Fibroblast of lung (primary cell): ENCODE measurements around the gene WDR31. TPM values are rescaled to one million over a fixed set of nuclear protein-coding genes. Genes with fewer than 3 reads are reported as not detected.
A peak's percentile ranks its signal among the peaks of the same experiment; 100 is the strongest.

Source experiments
- DNase-seq, 2 donors: peaks; one replicate each; pipeline versions ENCODE4 v3.0.0 to v3.0.0-alpha.2; 2010; ENCODE audit warnings: low read depth in 2 of 2
- H2AFZ ChIP-seq: 2 replicates; pipeline ENCODE4 v1.5.1; 2012; ENCODE audit warnings: low read length, control low read depth, inconsistent platforms
- H3K27ac ChIP-seq: 2 replicates; pipeline ENCODE4 v1.5.1; 2011; ENCODE audit warnings: low read length, control low read depth; ENCODE audit not compliant: insufficient read depth
- H3K27me3 ChIP-seq: 2 replicates; pipeline ENCODE4 v1.5.1; 2011; ENCODE audit warnings: mild to moderate bottlenecking, low read length; ENCODE audit not compliant: control insufficient read depth, insufficient read depth
- H3K36me3 ChIP-seq: 2 replicates; pipeline ENCODE4 v1.5.1; 2011; ENCODE audit warnings: low read length; ENCODE audit not compliant: control insufficient read depth, insufficient read depth
- H3K4me1 ChIP-seq: 2 replicates; pipeline ENCODE4 v1.5.1; 2011; ENCODE audit warnings: low read length; ENCODE audit not compliant: control insufficient read depth, insufficient read depth; ENCODE audit errors: extremely low read depth
- H3K4me2 ChIP-seq: 2 replicates; pipeline ENCODE4 v1.5.1; 2011; ENCODE audit warnings: low read length, control low read depth; ENCODE audit not compliant: insufficient read depth; ENCODE audit errors: extremely low read depth
- H3K4me3 ChIP-seq, 4 experiments: fragments of 200-600 bp in 1 of 4; sonication (generic) in 1 of 4; replicated peaks in 1 of 4; 2 replicates each; pipeline ENCODE4 v1.5.1; 2011 to 2016; ENCODE audit warnings: low read length in 4 of 4, low read depth in 3 of 4, mild to moderate bottlenecking in 3 of 4, control low read depth in 2 of 4, inconsistent platforms in 1 of 4, mixed read lengths in 1 of 4; ENCODE audit not compliant: insufficient read depth in 1 of 4; ENCODE audit errors: control extremely low read depth in 1 of 4
- H3K79me2 ChIP-seq: 2 replicates; pipeline ENCODE4 v1.5.1; 2012; ENCODE audit warnings: mild to moderate bottlenecking, low read length, inconsistent platforms; ENCODE audit not compliant: control insufficient read depth, insufficient read depth
- H3K9ac ChIP-seq: 2 replicates; pipeline ENCODE4 v1.5.1; 2011; ENCODE audit warnings: mild to moderate bottlenecking, low read length, control low read depth; ENCODE audit not compliant: insufficient read depth
- H3K9me3 ChIP-seq: 2 replicates; pipeline ENCODE4 v1.5.1; 2012; ENCODE audit warnings: low read depth, low read length; ENCODE audit not compliant: control insufficient read depth, insufficient read depth
- H4K20me1 ChIP-seq: 2 replicates; pipeline ENCODE4 v1.5.1; 2011; ENCODE audit warnings: low read length; ENCODE audit not compliant: control insufficient read depth, insufficient read depth; ENCODE audit errors: extremely low read depth
- EZH2 ChIP-seq: IDR thresholded peaks from 2 replicates; pipeline ENCODE4 v1.5.1; 2012; ENCODE audit warnings: low read length, control low read depth, mild to moderate bottlenecking; ENCODE audit errors: missing control alignments
- polyA plus RNA-seq, 2 donors: library from polyadenylated mRNA; depleted of rRNA in 1 of 2; stranded (reverse) in 1 of 2; unstranded in 1 of 2; fragments of >200 nt; gene quantifications; 2 replicates each; pipeline ENCODE4 v1.2.1, GENCODE V29; 2011 to 2012; ENCODE audit warnings: missing spikeins in 1 of 2
- total RNA-seq: library from RNA; depleted of rRNA; stranded (reverse); fragments of >200 nt; gene quantifications from 2 replicates; pipeline ENCODE4 v1.2.1, GENCODE V29; 2014
- TF ChIP-seq, protein P1 (sequence below), 2 donors: IDR thresholded peaks in 1 of 2; conservative IDR thresholded peaks in 1 of 2; 1 replicate in 1 of 2; 2 replicates in 1 of 2; pipeline ENCODE4 v1.5.1; 2011 to 2012; ENCODE audit warnings: low read length in 2 of 2, control low read depth in 1 of 2, inconsistent platforms in 1 of 2, low read depth in 1 of 2, mild to moderate bottlenecking in 1 of 2

WDR31 gene
- total and polyA plus RNA-seq, 2 donors (not counting 1 experiment from before 2014, with no cell fraction given) = 1.6 to 4.0 TPM

DNA sequence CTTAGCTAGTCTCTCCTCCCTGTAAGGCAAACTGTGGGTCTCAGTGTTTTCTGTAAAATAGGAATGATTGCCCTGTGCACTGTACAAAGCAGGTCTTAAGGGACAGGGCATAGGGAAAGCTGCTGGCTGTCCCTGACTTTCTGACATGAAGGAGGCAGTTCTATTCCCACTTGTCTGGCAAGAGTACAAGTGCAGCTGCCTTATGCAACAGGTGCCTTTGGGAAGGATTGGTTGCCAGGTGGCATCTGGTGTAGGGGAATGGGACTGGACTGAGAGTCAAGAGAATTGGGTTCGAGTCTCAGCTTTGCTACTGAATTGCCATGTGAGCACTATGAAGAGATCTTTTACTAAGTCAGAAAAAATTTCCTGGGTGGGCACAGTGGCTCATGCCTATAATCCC is 19.3 kb upstream of the WDR31 start:
- Histone ChIP-seq H3K4me1 (peaks cover 3% of the 10 kb centered on the region), H2AFZ (no peak overlapping the region), H4K20me1 (no peaks in the 10 kb centered on the region), H3K9me3 (no peaks in the 10 kb centered on the region), H3K36me3 (no peaks in the 10 kb centered on the region), H3K9ac (no peak overlapping the region), H3K4me2 (no peak overlapping the region), H3K27me3 (peaks cover 13% of the 10 kb centered on the region), H3K27ac (no peak overlapping the region), H3K4me3 (no peak overlapping the region), H3K79me2 (no peaks in the 10 kb centered on the region)
- no peak for DNase-seq
- TF ChIP-seq EZH2 = no peak
- TF ChIP-seq, protein P1, sequence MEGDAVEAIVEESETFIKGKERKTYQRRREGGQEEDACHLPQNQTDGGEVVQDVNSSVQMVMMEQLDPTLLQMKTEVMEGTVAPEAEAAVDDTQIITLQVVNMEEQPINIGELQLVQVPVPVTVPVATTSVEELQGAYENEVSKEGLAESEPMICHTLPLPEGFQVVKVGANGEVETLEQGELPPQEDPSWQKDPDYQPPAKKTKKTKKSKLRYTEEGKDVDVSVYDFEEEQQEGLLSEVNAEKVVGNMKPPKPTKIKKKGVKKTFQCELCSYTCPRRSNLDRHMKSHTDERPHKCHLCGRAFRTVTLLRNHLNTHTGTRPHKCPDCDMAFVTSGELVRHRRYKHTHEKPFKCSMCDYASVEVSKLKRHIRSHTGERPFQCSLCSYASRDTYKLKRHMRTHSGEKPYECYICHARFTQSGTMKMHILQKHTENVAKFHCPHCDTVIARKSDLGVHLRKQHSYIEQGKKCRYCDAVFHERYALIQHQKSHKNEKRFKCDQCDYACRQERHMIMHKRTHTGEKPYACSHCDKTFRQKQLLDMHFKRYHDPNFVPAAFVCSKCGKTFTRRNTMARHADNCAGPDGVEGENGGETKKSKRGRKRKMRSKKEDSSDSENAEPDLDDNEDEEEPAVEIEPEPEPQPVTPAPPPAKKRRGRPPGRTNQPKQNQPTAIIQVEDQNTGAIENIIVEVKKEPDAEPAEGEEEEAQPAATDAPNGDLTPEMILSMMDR (conservative IDR thresholded peaks at IDR 0.05 in 1 of 2, IDR thresholded peaks at IDR 0.05 in 1 of 2; ENCODE audit: low read depth in 1 of 2, low read length in 2 of 2) = no peak

DNA sequence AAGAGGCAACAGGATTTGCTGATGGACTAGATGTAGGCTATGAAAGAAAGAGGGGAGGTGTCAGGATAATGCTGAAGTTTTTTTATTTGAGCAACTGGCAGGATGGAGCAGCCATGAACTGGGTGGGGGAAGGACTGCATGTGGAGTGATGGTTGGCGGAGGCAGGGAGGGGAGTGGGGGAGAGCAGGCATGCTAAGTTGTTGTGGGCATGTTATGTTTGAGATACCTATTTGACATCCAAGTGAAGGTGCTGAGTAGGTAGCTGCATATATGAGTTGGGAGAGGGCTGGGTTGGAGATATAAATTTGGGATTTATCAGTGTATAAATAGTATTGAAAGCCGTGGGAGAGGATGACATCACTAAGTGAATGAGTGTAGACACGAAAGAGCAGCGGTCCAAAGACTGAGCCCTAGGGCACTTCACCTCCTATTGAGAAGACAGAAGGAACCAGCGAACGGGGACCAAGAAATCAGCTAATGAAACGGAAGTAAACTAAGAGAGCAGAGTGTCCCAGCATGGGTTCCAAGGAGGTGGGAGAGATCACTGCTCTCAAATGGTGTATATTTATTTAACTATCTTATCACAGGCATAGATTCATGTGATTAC is 16.7 kb upstream of the WDR31 start:
- no peaks in the 10 kb centered on the region for H4K20me1 ChIP-seq
- H3K27me3 ChIP-seq = peaks cover 22% of the 10 kb centered on the region
- H3K4me3 ChIP-seq = no peak overlapping the region
- TF ChIP-seq, protein P1 (conservative IDR thresholded peaks at IDR 0.05 in 1 of 2, IDR thresholded peaks at IDR 0.05 in 1 of 2; ENCODE audit: low read depth in 1 of 2, low read length in 2 of 2) = no peak
- no peak for TF ChIP-seq EZH2
- no peak for DNase-seq
- H3K36me3 ChIP-seq = no peaks in the 10 kb centered on the region
- H3K79me2 ChIP-seq = no peaks in the 10 kb centered on the region
- peaks cover 3% of the 10 kb centered on the region for H3K4me1 ChIP-seq
- H3K9me3 ChIP-seq = no peaks in the 10 kb centered on the region
- no peak overlapping the region for H3K4me2 ChIP-seq
- H3K9ac ChIP-seq = no peak overlapping the region
- H2AFZ ChIP-seq = no peak overlapping the region
- H3K27ac ChIP-seq = no peak overlapping the region

DNA sequence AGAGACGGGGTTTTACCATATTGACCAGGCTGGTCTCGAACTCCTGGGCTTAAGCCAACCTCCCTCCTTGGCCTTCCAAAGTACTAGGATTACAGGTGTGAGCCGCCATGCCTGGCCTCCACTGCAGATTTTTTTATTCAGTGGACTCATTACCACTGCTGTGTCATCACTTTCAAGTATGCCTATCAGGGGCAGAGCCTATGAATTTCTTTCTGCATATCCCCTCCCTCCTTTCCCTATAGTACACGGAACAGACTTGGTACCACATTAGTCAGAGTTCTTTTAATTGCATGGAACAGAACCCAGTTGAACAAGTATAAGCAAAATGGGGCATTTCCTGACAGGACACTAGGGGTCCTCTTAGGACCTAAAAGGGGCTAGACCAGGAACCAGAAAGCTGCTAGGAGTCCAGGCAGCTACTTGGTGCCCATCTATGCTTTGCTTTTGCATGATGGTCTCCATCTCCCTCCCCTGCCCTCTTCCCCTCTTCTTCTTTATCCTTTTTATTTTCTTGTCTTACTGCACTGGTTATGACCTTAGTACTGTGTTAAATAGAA is 15.0 kb upstream of the WDR31 start:
- no peak overlapping the region for H2AFZ ChIP-seq
- TF ChIP-seq, protein P1 (conservative IDR thresholded peaks at IDR 0.05 in 1 of 2, IDR thresholded peaks at IDR 0.05 in 1 of 2; ENCODE audit: low read depth in 1 of 2, low read length in 2 of 2) = peak; percentile 23 to 30
- TF ChIP-seq EZH2 = no peak
- H4K20me1 ChIP-seq = no peaks in the 10 kb centered on the region
- H3K27me3 ChIP-seq = peaks cover 37% of the 10 kb centered on the region
- no peak overlapping the region for H3K4me3 ChIP-seq
- no peak overlapping the region for H3K9ac ChIP-seq
- H3K79me2 ChIP-seq = no peaks in the 10 kb centered on the region
- H3K4me2 ChIP-seq = no peak overlapping the region
- DNase-seq = peak in 1 of 2 donors; percentile 27
- no peaks in the 10 kb centered on the region for H3K36me3 ChIP-seq
- no peaks in the 10 kb centered on the region for H3K9me3 ChIP-seq
- H3K4me1 ChIP-seq = no peaks in the 10 kb centered on the region
- H3K27ac ChIP-seq = no peak overlapping the region
